Measurements from ENCODE around the gene SDCBP2.

Gene SDCBP2

DNA sequence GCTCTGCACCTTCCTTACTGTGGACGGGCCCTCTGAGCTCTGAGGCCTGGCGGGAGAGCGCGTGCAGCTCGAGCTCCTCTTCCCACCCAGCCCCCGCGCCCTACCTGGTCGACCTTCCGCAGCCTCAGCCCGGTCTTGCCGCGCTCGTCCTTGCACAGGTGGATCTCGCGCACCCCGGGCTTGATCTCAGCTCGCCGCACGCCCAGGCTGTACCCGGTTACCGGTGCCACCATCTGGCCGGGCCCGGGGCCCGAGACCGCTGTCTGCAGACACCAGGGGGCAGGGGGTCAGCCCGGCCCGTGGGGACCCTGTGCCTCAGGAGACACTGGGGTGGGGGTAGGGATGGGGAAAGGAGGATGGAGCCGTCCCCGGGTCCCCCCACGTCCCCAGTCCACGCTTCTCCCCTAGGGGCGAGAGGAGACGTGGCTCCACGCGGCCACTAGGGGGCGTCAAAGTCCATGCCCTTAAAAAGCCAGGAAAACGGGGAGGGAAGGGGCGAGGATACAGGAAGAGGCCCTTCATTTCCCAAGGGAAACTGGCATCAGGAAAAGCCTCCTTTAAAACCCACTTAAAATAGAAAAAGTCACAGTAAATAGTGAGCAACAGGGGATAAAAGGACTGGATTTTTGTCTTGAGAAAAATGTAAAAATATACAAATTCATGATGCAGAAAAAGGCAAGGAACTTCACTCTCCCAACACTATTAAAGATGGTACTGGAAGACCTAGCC lies 15.5 kb downstream of the SDCBP2 start:
- TF ChIP-seq, protein P1, sequence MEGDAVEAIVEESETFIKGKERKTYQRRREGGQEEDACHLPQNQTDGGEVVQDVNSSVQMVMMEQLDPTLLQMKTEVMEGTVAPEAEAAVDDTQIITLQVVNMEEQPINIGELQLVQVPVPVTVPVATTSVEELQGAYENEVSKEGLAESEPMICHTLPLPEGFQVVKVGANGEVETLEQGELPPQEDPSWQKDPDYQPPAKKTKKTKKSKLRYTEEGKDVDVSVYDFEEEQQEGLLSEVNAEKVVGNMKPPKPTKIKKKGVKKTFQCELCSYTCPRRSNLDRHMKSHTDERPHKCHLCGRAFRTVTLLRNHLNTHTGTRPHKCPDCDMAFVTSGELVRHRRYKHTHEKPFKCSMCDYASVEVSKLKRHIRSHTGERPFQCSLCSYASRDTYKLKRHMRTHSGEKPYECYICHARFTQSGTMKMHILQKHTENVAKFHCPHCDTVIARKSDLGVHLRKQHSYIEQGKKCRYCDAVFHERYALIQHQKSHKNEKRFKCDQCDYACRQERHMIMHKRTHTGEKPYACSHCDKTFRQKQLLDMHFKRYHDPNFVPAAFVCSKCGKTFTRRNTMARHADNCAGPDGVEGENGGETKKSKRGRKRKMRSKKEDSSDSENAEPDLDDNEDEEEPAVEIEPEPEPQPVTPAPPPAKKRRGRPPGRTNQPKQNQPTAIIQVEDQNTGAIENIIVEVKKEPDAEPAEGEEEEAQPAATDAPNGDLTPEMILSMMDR (conservative IDR thresholded peaks at IDR 0.05): peak; percentile 98
- H3K27ac ChIP-seq: peak overlapping the region; percentile 15; the same call in 1 of the 2 replicates

DNA sequence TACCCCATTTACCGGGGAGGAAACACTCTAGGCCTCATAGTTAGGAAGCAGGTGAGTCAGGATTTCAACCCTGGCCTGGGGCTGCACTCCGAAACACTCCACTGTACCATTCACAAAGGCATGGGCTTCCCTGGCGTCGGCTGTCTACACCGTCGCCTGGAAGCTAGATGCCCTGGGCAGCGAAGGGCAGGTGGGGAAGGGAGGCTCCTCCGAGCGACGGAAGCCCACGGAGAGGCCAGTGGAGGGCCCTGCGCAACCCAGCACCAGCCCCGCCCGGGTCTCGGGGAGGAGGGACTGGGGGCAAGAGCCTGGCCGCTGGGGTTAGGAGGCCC lies 16.1 kb downstream of the SDCBP2 start:
- H3K27ac ChIP-seq: no peak overlapping the region
- TF ChIP-seq, protein P1 (conservative IDR thresholded peaks at IDR 0.05): no peak

DNA sequence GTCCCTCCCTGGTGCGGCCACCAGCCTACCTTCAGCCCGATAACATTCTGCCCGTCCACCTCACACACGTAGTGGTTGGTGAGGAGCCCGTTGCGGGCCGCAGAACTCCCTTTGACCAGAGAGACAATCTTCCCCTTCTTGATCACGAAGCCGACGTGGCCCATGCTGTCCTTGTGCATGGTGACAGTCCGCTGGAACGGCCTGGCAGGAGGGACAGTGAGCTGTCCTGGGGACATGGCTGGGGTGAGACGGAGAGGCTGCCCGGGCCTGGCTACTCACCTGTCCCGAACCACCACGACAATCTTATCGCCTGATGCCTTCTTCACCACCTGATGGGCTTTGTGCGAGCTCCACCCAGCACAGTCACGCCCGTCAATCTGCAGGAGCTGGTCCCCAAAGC lies 16.6 kb downstream of the SDCBP2 start:
- no peak overlapping the region for H3K27ac ChIP-seq
- TF ChIP-seq, protein P1 (conservative IDR thresholded peaks at IDR 0.05): no peak

DNA sequence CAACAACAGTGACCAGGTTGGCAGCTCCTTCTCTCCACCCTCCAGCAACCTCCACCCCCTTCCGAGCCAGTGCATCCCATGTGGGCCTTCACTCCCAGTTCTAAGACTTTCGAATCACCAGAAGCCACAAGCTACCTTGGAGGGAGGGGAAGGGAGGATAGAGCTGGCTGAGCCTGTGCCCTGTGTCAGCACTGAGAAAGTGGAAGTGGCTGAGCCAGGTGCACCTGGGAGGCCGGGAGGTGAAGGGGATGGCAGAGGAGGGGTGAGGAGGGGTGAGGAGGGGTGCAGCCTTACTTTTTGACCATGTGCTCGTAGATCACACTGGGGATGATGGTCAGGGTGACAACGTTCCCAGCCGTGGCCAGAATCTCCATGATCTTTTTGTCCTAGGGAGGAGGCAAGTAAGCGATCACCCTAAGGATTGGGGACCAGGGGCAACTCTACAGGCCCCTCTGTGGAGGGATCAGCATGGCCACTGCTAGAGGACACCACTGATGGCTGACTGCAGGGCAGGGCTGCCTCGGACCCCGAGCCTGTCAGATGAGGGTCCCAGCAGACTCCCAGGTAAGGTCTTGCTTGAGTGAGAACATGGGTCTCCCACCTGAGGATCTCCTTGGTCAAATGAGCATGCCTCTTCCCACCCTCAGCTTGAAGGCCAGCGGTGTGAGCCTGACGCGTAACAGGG lies 18.3 kb downstream of the SDCBP2 start:
- TF ChIP-seq, protein P1 (conservative IDR thresholded peaks at IDR 0.05): no peak
- no peak overlapping the region for H3K27ac ChIP-seq

DNA sequence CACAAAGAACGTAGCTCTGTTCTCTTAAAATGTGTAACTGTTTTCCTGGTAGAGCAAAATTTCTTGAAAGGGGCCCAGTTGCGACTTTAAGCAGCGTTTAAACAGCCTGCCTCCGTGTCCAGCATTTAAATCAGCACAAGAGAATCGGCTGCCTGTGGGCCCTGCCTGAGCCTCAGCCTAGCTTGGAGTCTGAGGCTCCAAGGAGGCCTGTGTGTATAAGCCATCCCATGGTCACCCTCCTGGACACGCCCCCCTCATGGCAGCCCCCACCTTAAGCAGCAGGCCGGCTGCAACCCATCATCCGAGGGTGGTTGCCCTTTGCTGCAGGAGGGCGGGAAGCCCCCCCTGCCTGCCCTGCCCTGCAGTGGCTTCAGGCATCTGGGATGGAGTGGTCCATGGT lies 18.9 kb downstream of the SDCBP2 start:
- TF ChIP-seq, protein P1 (conservative IDR thresholded peaks at IDR 0.05): no peak
- no peak overlapping the region for H3K27ac ChIP-seq

DNA sequence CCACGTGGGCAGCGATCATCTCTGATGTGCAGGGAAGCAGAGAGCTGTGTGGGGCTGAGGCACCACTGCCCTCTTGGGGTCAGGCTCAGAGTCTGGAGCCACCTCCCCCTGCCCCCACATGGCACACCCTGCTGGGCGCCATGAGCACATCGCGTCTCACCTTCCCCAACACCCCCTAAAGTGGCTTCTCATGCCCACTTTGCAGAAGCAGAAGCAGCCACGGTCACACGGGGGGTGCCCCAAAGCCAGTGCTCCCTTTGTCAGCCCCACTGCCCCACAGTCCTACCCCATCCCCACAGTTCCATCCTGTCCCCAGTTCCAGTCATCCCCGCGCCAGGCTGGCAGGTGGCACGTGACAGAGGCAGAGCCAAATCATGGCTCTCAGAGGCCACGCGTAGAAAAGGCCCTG lies 19.5 kb downstream of the SDCBP2 start:
- TF ChIP-seq, protein P1 (conservative IDR thresholded peaks at IDR 0.05): no peak; the same call in 1 of the 2 replicates
- no peak overlapping the region for H3K27ac ChIP-seq

DNA sequence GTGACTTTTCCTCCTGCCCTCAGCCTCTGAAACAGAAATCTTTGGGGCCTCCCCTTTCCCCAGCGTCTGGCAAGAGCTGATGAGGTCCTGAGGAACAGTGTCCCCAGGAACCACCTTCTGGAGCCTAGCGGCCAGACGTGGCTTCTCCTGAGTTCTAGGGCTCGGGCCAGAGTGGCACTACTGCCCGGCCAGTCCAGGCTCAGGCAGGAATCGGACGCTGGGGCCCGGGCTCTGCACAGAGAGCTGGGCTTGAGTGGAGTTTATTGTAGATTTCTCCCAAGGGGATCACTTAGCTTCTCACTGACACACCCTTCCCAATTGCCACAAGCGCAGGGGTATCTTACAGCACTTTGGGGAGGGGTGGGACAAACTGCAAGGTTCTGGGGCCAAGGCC lies 20.2 kb downstream of the SDCBP2 start:
- TF ChIP-seq, protein P1 (conservative IDR thresholded peaks at IDR 0.05): no peak
- H3K27ac ChIP-seq: no peak overlapping the region
